Stimulated activated CD8-positive, alpha-beta memory T cell treated with anti-CD3 and anti-CD28 coated beads, Interleukin-2, amount 100 ng/mL, for 48 hours (primary cell): ENCODE measurements around the gene FCN3.

Source experiments
- DNase-seq, 2 donors: peaks; one replicate each; pipeline ENCODE4 v3.0.0-alpha.2; 2020; ENCODE audit warnings: low read depth in 2 of 2

The FCN3 gene

DNA sequence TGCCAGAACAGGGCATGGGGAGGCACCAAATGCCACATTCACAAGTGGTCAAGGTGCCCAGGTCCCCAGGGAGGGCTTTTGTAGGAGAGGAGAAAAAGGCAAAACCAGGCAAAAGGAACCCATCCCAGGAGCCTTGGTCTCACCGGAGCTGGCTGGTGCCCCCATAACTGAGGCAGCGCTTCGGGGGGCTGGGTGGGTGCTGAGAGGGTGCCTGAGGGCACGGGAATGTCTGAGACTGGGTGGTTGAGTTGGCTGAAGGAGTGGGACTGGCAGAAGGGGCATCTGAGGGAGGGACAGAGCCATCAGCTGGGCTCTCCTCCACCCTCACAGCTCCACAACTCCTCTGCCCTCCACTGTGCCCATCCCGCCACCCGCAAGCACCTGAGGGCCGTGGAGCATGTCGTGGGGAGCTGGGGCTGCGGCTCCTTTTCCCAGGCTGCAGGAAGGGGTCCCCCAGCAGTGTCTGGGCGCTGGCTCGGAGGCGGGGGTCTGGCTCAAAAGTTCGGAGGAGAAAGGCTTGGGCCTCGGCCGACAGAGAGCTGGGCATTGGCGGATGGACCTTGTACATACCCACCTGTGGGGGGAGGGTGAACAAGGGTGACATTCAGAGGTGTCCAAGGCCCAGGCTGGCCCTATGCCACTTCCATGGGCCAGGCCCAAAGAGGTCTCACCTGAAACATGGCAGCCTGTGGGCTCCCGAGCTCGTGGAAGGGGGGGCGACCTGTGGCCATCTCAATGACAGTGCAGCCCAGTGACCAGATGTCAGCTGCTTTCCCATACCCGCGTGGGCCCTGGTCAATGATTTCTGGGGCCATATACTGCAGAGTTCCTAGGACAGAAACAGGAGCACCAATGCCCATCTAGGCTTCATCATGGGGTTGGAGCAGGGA lies 16.3 kb downstream of the FCN3 start:
- no peak for DNase-seq

DNA sequence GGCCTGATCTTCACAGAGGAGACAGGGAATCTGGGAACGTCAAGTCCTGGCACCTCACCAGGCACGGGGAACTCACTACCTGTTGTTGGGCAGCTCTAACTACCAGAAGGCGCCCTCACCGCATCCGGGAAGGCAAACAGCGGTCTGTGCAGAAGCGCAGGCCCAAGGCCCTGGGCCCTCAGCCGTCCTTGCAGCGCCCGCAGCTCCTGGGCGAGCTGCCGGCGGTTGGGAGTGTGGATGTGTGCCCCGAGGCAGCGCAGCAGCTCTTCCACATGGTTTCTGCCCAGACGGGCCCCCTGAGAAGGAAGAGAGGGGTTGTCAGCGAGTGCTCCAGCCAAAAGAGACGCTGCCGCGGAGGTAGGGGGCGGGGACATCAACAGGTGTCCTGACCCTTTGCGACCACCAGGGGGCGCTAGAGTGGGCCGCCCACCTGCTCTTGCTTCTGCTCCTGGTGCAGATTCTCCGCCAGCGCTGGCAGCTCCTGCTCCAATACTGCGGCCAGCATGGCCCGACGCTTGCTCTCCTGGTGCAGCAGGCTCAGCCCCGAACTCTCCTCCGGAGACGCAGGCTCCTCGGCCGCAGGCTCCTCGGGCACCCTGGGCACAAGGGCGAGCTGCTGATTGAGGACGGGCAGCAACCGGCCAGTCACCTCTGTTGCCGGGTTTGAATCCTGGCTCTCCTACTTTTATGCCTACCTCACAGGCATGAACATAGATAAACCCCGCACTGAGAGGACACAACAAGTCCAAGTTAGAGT lies 17.2 kb downstream of the FCN3 start:
- peak; percentile 59 to 74 for DNase-seq

- no peak for DNase-seq
Observed at GRCh38 chr1:27356619-27357280, 17.9 kb downstream of the FCN3 start.

DNA sequence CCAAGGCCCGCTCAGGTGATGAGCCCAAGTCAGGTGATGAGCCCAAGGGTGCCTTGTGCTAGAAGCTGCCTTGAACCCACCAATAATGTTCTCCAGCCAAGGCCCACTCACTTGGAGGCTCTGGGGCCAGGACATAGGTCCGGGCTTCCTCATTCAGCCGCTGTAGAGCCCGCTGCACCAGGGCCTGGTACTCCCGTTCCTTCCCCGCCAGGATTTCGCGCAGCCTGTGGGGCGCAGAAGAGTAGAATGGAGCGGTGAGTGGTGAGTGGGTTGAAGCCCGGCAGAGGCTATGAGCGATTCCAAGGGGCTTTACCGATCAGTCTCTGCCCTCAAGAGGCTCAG lies 18.4 kb downstream of the FCN3 start:
- DNase-seq = no peak

DNA sequence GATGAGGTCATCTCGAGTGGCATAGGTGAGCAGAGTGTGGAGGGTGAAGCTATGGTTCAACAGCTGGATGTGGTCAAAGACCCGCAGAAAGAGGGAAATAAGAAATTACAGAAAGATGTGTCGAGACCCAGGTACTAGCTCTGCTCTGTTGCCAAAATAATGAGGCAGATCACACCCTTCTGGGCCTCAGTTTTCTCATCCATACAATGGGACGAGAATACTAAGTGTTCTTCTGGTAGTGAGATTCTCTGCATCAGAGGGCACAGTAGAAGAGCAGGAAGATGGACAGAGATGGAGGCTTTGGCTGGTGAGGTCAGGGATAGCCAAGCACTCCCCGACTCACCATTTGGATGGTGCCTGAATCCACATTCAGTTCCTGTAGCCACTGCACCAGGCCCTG lies 18.9 kb downstream of the FCN3 start:
- DNase-seq = no peak

DNA sequence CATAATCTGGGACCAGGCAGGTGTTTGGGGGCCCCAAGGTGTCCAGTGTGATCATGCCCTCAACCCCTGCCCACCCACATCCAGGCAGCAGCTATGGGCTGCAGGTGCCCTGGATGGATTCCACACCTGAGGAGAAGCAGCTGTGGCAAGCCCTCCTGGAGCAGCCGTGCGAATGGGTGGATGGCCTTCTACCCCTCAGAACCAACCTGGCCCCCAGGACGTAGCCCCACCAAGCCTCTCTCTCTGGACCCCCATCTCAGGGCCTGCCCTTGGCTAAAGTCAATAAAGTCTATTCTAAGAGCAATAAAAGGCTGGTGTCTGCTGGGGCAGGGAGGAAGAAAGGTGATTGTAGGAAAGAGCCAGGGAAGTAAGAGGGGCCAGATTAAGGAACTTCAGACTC lies 21.0 kb downstream of the FCN3 start:
- DNase-seq = no peak

DNA sequence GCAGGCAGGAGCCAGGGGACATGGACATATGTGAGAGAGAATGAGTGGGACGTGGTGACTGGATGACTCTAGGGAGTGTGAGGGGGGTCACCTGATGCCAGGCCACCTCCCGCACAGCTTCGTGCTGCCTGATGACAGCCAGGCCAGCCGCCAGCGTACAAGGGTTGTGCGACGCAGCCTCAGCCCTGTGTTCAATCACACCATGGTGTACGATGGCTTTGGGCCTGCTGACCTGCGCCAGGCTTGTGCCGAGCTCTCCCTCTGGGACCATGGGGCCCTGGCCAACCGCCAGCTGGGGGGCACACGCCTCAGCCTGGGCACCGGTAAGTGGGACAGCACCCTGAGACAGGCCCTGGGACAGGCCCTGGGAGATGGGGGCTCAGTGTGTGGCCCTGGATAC lies 21.5 kb downstream of the FCN3 start:
- DNase-seq = no peak

DNA sequence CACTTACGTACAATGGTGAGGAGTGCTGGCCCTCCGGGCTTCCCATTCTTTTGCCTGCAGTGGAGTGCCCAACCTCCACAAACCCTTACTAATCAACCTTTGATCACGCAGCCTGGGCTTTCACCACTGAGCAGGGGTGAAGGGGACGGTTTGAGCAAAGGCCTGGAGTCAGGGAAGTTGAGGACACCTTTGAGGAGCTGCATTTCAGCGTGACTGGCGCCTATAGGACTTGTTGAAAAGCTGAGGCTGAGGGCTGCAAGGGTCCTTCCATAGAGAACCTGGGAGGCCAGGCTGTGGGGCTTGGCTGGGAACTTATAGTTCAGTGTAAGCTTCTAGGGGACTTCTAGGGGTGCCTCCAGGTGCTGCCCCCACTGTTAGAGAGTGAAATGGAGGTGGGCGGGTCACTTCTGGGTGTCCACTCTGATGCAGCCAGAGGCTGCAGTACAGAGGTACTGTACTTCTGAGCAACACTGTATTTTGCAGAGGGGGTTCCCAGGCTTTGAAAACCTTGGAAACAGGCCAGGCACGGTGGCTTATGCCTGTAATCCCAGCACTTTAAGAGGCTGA lies 23.0 kb downstream of the FCN3 start:
- DNase-seq = no peak

GRCh38 chr1:27350663-27351540 lies 23.7 kb downstream of the FCN3 start:
- no peak for DNase-seq

DNA sequence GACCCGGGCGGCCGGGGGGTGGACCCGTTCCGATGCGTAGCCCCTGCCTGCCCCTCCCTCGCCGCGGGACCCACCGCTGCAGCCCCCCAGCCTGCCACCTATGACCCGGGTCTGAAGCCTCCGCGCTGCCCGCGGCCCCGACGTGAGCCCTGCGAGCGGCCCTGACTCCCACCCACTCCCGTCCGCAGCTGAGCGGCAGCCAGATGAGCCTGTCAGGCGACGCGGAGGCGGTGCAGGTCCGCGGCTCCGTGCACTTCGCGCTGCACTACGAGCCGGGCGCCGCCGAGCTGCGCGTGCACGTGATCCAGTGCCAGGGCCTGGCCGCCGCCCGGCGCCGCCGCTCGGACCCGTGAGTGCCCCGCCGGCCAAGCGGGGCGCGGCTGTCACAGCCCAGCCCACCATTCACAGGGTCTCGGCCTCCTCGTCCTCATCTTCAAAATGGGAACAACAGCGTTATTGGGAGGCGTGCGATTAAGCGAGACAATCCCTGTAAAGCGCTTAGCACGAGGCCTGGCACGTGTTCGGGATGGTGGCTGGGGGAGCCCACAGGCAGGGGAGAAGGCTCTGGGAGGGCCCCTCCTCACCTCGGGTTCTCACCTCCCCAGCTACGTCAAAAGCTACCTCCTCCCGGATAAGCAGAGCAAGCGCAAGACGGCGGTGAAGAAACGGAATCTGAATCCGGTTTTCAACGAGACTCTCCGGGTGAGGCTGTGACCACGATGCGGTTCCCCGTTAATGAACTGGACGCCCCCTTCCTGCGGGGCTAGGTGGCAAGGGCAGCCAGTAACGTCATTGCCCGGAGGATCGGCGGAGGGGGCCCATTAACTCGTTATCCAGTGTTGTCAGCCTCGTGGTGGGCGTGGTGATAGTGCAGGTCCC lies 24.6 kb downstream of the FCN3 start:
- no peak for DNase-seq

DNA sequence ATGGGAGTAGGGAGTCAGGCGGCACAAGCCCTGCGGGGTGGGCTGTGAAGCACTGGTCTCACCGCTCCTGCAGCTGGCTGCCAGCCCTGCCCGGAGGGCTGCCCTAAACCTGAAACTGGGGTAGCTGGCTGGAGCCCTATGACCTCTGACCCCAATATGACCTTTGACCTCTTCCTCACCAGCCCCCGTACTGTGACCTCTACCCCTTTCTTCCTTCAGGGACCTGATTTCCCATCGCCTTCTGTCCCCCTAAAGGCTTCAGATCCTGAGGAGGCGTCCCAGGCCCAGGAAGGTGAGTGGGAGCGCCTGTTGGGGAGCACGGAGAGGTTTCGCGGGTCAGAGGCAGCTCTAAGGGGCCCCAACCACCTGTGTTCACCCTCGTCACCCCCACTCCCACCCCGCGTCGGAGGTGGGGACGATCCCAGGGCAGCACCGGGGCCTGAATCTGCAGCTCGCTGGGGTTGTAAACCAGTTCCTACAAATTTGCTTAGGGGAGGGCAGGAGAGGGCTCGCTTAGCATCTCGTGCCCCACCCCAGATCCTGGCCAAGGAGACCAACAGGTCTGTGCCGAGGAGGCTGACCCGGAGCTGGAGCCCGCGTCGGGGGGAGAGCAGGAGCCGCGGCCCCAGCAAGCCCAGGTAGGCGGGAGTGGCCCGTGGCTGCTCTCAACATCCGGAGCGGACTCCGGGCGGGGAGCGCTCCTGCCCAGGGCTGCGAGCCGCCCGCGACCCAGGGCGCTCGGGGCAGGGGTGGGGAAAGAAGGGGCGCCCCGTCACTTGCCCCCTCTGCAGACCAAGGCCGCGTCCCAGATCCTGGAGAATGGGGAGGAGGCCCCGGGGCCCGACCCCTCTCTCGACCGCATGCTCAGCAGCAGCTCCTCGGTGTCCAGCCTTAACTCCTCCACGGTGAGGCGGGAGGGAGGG lies 25.5 kb downstream of the FCN3 start:
- DNase-seq = no peak

DNA sequence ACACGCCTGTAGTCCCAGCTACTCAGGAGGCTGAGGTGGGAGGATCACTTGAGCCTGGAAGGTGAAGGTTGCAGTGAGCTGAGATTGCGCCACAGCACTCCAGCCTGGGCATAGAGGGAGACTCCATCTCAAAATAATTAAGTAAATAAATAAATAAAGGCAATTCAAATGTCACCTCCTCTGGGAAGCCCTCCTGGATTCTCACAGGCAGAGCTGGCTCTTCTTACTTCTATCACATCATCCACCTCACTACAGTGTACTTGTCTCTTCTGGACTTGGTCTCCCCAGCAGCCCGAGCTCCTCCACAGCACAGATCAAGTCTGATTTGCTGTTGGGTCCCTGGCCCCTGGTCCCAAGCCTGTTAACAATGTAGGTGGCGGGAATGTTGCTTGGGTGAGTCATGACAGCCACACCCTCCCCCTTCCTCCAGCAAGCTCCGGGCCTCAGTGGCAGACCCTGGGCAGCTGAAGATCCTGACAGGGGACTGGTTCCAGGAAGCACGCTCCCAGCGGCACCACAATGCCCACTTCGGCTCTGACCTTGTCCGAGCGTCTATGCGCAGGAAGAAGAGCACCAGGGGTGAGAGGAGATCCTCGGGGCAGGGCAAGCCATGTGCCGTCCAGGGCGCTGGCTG lies 27.5 kb downstream of the FCN3 start:
- no peak for DNase-seq

DNA sequence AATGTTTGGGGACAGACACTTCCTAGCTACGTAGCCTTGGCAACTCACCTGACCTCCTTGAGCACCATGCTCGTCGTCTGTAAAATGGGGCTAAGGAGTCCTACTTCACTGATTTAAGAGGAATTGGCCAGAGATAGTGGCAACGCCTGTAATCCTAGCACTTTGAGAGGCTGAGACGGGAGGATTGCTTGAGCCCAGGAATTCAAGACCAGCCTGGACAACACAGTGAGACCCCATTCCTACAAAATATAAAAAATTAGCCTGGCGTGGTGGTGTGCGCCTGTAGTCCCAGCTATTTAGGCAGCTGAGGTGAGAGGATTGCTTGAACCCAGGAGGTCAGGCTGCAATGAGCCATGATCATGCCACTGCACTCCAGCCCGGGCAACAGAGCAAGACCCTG lies 28.3 kb downstream of the FCN3 start:
- DNase-seq = no peak

- DNase-seq = no peak
Observed at GRCh38 chr1:27345272-27345671, 29.4 kb downstream of the FCN3 start.

- DNase-seq = no peak
Observed at GRCh38 chr1:27343639-27344025, 31.0 kb downstream of the FCN3 start.

DNA sequence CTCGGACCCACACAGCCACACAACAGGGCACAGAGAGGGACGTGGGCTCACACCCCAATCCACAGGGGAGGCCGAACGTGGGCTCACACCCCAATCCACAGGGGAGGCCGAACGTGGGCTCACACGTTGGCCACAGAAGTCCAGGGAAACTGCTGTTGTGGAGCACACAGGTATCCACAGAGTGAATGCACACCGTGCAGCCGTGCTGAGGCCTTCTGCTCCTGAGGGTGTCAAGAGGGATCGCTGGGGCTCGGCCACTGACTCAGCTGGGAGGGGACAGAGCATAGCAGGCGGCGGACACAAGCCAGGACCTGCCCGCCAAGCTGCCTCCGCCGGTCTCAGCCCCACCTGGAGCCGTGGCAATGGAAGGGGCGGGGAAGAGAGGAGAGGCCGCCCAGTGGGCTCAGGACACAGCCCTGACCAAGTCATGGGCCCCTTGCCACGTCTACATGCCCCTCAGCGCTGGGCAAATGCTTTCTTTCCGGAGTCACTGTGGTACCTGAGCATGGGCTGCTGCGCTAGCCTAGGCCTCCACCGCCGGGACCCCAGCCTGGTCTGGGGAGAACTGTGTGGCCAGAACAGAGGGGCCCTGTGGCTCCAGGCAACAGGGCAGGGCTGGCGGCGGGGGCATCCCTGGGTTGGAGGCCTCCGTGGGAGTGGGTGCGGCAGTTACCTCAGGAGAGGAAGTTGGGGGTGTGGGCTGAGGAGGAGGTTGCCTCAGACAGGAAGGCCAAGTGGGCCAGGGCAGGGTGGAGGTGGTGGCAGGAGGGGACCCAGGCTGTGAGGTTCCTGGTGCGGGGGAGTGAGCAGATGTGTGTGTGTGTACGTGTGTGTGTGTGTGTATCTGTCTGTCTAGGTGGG lies 31.6 kb downstream of the FCN3 start:
- peak in 1 of 2 donors; percentile 42 for DNase-seq

DNA sequence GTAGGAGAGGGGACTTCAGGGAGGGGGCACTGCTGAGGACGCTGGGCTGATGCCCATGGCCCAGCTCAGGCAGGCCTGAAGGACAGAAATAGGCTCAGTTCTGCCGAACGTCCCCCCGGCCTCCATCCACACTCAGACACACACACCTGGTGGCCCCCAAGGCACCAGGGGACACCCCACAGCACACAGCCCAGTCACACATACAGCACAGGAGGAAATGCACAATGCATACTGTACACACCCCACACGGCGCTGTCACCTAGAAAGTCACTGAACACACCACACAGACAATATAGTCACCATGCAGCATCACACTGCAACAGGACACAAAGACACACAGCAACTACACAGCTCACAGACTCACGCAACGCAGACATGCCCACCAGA lies 32.2 kb downstream of the FCN3 start:
- DNase-seq = no peak
